Spleen (tissue), 11 donors: ENCODE results near the gene AMMECR1L. TPM values are rescaled to one million over a fixed set of nuclear protein-coding genes. Genes with fewer than 3 reads are reported as not detected.
A peak's percentile ranks its signal among the peaks of the same experiment; 100 is the strongest.
"Not testable (repeated sequence)": the region's sequence is repeated elsewhere in the genome, so short reads cannot be mapped to it uniquely, and the experiment has no call there.

Source experiments
- DNase-seq: peaks from one replicate; pipeline ENCODE4 v3.0.0-alpha.2; 2020
- H3K27ac ChIP-seq, 8 donors: fragments of 200-600 bp; sonication (generic) in 7 of 8; 1 replicate in 4 of 8; 2 replicates in 4 of 8; pipeline versions ENCODE4 v1.5.0 to v1.8.0; 2016 to 2021; ENCODE audit warnings: inconsistent platforms in 4 of 8, mild to moderate bottlenecking in 4 of 8, moderate library complexity in 1 of 8
- H3K27me3 ChIP-seq, 7 donors: fragments of 200-600 bp; sonication (generic) in 6 of 7; replicated peaks in 1 of 7; 1 replicate in 4 of 7; 2 replicates in 3 of 7; pipeline versions ENCODE4 v1.5.0 to v1.8.0; 2016 to 2021; ENCODE audit warnings: inconsistent platforms in 3 of 7, mild to moderate bottlenecking in 1 of 7
- H3K36me3 ChIP-seq, 6 donors: fragments of 200-600 bp; sonication (generic) in 5 of 6; 1 replicate in 4 of 6; 2 replicates in 2 of 6; pipeline versions ENCODE4 v1.5.0 to v1.8.0; 2016 to 2021; ENCODE audit warnings: inconsistent platforms in 2 of 6
- H3K4me1 ChIP-seq, 6 donors: fragments of 200-600 bp; sonication (generic) in 5 of 6; 1 replicate in 3 of 6; 2 replicates in 3 of 6; pipeline versions ENCODE4 v1.5.0 to v1.8.0; 2016 to 2021; ENCODE audit warnings: inconsistent platforms in 3 of 6
- H3K4me3 ChIP-seq, 8 donors: fragments of 200-600 bp; sonication (generic) in 7 of 8; 1 replicate in 4 of 8; 2 replicates in 4 of 8; pipeline versions ENCODE4 v1.5.0 to v1.8.0; 2016 to 2021; ENCODE audit warnings: inconsistent platforms in 4 of 8, mild to moderate bottlenecking in 4 of 8, moderate library complexity in 2 of 8
- H3K9me3 ChIP-seq, 8 donors: fragments of 200-600 bp; sonication (generic) in 7 of 8; 1 replicate in 4 of 8; 2 replicates in 4 of 8; pipeline versions ENCODE4 v1.5.0 to v1.8.0; 2016 to 2021; ENCODE audit warnings: inconsistent platforms in 4 of 8
- POLR2A ChIP-seq, 3 donors: fragments of 450-650 bp; IDR thresholded peaks; one replicate each; pipeline ENCODE4 v1.5.1; 2017; ENCODE audit warnings: antibody characterized with exemption in 3 of 3, mild to moderate bottlenecking in 1 of 3
- POLR2AphosphoS5 ChIP-seq, 3 donors: sonication (generic); formaldehyde crosslinking; IDR thresholded peaks; one replicate each; pipeline ENCODE4 v1.5.1; 2017; ENCODE audit warnings: antibody characterized with exemption in 3 of 3
- WGBS, 5 donors: extraction: QIAGEN DNeasy Blood & Tissue Kit in 3 of 5; methylation state at CpG; one replicate each; pipeline versions ENCODE4 v1.1.5 to v1.1.7; 2013 to 2018; 5-methylcytosine and 5-hydroxymethylcytosine counted together
- intact Hi-C: fragments of 100-400 bp; cut with DNase I; formaldehyde crosslinking; loops from one replicate; pipeline ENCODE4 v1.15.0; 2023; ENCODE audit warnings: low total_unique reads
- polyA plus RNA-seq, 3 donors: library from polyadenylated mRNA; stranded (reverse); fragments of 200-250 nt; gene quantifications; one replicate each; pipeline ENCODE4 v1.2.1, GENCODE V29; 2013
- total RNA-seq, 7 donors: library from RNA; depleted of rRNA in 3 of 7; stranded (reverse); fragments of >200 nt in 3 of 7; fragmentation: NEBNext Ultra II Directional in 4 of 7; extraction: Animal tissue kit (Norgen Biotek cat#: 25700) in 4 of 7; gene quantifications; one replicate each; pipeline versions ENCODE4 v1.1.0 to v1.2.1, GENCODE V29; 2016 to 2021
- TF ChIP-seq, protein P1 (sequence below), 11 experiments: fragments of 200-600 bp in 7 of 11; fragments of 450-650 bp in 4 of 11; sonication (generic) in 4 of 11; IDR thresholded peaks in 8 of 11; conservative IDR thresholded peaks in 3 of 11; 1 replicate in 7 of 11; 2 replicates in 4 of 11; pipeline versions ENCODE4 v1.4.0 to v1.8.0; 2016 to 2021; ENCODE audit warnings: antibody characterized with exemption in 11 of 11, inconsistent platforms in 4 of 11, mild to moderate bottlenecking in 1 of 11
- donor health status: healthy with polysubstance abuse.
- donor health status: DM: no; HTN: no; CAD: no; lungs with moderate emphysema.
- donor health status: DM: no; HTN: no; CAD: no.
- donor health status: Bipolar disorder and iron deficiency.
- donor health status: healthy.
- donor health status: DM: no; HTN: no; CAD: no.
- donor health status: DM: yes; HTN: yes; CAD: no.

The AMMECR1L gene
- total and polyA plus RNA-seq, 10 donors: 4.8 to 17.2 (median 13.9) TPM

DNA sequence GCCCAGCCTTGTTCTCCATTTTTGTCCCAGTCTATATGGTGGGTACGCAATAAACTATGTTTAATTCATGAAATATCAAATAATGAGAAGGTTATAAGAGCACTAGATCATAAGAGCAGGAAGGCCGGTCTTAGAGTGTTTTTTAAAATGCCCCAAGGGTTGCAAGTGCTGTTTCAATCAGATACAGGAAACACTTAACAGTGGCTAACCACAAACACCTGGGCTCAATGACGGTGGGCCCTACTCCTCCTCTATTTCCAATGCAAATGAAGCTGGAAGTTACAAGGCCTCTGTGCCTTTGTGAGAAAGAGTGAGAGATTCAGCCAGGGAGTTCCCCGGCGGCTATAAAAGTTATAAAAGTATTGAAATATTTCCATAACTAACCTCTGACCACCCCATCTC is 55.9 kb downstream of the AMMECR1L start:
- peaks cover 0 to 20% (median 8%) of the 10 kb centered on the region in 8 donors for H3K9me3 ChIP-seq
- no peaks in the 10 kb centered on the region for H3K36me3 ChIP-seq
- H3K27ac ChIP-seq: peak overlapping the region; percentile 27 to 72 (median 60)
- H3K4me3 ChIP-seq: no peak overlapping the region
- WGBS, 5 donors: 22 to 27% (median 26%) methylated on average over 5 of the region's 5 CpGs
- no peaks in the 10 kb centered on the region for H3K27me3 ChIP-seq
- peak; percentile 86 for DNase-seq
- TF ChIP-seq POLR2AphosphoS5 (IDR thresholded peaks at IDR 0.05): peak in 1 of 3 donors; percentile 69
- TF ChIP-seq, protein P1, sequence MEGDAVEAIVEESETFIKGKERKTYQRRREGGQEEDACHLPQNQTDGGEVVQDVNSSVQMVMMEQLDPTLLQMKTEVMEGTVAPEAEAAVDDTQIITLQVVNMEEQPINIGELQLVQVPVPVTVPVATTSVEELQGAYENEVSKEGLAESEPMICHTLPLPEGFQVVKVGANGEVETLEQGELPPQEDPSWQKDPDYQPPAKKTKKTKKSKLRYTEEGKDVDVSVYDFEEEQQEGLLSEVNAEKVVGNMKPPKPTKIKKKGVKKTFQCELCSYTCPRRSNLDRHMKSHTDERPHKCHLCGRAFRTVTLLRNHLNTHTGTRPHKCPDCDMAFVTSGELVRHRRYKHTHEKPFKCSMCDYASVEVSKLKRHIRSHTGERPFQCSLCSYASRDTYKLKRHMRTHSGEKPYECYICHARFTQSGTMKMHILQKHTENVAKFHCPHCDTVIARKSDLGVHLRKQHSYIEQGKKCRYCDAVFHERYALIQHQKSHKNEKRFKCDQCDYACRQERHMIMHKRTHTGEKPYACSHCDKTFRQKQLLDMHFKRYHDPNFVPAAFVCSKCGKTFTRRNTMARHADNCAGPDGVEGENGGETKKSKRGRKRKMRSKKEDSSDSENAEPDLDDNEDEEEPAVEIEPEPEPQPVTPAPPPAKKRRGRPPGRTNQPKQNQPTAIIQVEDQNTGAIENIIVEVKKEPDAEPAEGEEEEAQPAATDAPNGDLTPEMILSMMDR (IDR thresholded peaks at IDR 0.05 in 8 of 11, conservative IDR thresholded peaks at IDR 0.05 in 3 of 11): no peak
- intact Hi-C loops: no loop called here
- H3K4me1 ChIP-seq: peaks cover 6 to 38% (median 23%) of the 10 kb centered on the region in 6 donors

DNA sequence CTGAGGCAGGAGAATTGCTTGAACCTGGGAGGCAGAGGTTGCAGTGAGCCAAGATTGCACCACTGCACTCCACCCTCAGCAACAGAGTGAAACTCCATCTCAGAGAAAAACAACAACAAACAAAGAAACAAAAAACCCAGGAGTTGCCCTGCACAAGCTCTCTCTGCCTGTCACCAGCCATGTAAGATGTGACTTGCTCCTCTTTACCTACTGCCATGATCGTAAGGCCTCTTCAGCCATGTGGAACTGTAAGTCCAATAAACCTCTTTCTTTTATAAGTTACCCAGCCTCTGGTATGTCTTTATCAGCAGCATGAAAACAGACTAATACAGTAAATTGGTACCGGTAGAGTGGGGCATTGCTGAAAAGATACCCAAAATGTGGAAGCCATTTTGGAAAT is 59.0 kb downstream of the AMMECR1L start:
- DNase-seq, H3K27me3 ChIP-seq, H3K36me3 ChIP-seq, intact Hi-C loops, H3K27ac ChIP-seq, H3K4me3 ChIP-seq: not testable (repeated sequence)
- WGBS, 5 donors: 95 to 99% (median 96%) methylated on average over 2 of the region's 2 CpGs
- H3K4me1 ChIP-seq: peaks cover 6 to 32% (median 23%) of the 10 kb centered on the region in 6 donors
- peaks cover 0 to 27% (median 13%) of the 10 kb centered on the region in 8 donors for H3K9me3 ChIP-seq

DNA sequence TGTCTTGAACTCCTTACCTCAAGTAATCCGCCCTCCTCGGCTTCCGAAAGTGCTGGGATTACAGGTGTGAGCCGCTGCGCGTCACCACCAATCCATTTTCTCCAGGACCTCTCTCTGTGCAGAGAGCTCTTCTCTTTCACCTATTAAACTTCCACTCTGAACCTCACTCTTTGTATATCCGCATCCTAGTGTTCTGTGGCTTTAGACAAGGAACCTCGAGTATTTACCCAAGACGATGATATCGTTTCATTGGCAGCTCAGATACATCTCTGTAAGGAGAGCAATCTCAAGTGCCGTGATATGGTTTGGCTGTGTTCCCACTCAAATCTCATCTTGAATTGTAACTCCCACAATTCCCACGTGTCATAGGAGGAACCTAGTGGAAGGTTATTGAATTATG is 59.7 kb downstream of the AMMECR1L start:
- no peak for DNase-seq
- H3K27me3 ChIP-seq: no peaks in the 10 kb centered on the region
- TF ChIP-seq, protein P1 (IDR thresholded peaks at IDR 0.05 in 8 of 11, conservative IDR thresholded peaks at IDR 0.05 in 3 of 11): no peak
- TF ChIP-seq POLR2AphosphoS5 (IDR thresholded peaks at IDR 0.05): no peak
- TF ChIP-seq POLR2A (IDR thresholded peaks at IDR 0.05): no peak
- no peaks in the 10 kb centered on the region for H3K36me3 ChIP-seq
- peaks cover 6 to 26% (median 20%) of the 10 kb centered on the region in 6 donors for H3K4me1 ChIP-seq
- peaks cover 0 to 34% (median 20%) of the 10 kb centered on the region in 8 donors for H3K9me3 ChIP-seq
- no peak overlapping the region for H3K4me3 ChIP-seq
- intact Hi-C loops: no loop called here
- WGBS, 5 donors: 85 to 98% (median 93%) methylated on average over 12 of the region's 12 CpGs
- no peak overlapping the region for H3K27ac ChIP-seq

DNA sequence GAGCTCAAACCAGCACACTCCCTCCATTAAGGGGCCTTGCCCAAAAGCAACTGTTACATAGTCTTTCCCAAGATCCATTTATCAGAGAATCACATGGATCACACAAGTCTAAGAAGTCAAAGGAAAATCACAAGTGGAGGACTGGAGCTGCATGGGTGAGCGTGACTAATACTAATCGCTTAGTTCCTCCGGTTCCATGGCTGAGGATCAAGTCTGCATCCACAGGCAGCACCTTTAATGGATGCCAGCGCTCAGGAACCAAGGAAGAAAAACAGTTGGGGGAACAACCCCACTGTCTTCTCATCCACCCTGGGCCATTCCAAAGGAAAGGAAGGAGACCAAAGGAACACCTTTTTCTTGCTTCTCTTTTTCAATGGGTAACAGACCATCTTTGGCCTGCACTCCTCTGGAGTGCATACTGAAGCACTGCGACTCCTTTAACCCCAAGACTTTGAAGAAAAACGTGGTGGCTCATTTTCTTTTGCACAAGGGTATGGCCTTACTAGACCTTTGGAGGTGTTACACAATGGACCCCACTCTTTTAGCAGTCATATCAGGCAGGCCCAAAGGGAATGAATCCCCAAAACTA is 65.6 kb downstream of the AMMECR1L start:
- H3K27ac ChIP-seq: no peak overlapping the region
- intact Hi-C loops: no loop called here
- H3K36me3 ChIP-seq: no peaks in the 10 kb centered on the region
- no peaks in the 10 kb centered on the region for H3K27me3 ChIP-seq
- no peak overlapping the region for H3K4me3 ChIP-seq
- TF ChIP-seq, protein P1 (IDR thresholded peaks at IDR 0.05 in 8 of 11, conservative IDR thresholded peaks at IDR 0.05 in 3 of 11): no peak
- TF ChIP-seq POLR2A (IDR thresholded peaks at IDR 0.05) (no peak), POLR2AphosphoS5 (IDR thresholded peaks at IDR 0.05) (no peak)
- DNase-seq: no peak
- 77 to 84% (median 80%) methylated on average over 6 of the region's 6 CpGs for WGBS, 5 donors
- H3K4me1 ChIP-seq: no peaks in the 10 kb centered on the region
- H3K9me3 ChIP-seq: peaks cover 0 to 42% (median 37%) of the 10 kb centered on the region in 8 donors
